Measurements from ENCODE around the gene HCN3.

The HCN3 gene

GRCh38 chr1:155307247-155307740, 30.0 kb downstream of the HCN3 start:
- no peak for DNase-seq (ENCODE audit: extremely low read depth, insufficient read length)
- Histone ChIP-seq H3K36me3 (ENCODE audit: control insufficient read depth, insufficient read depth, low read length) (peaks cover 7% of the 10 kb centered on the region), H3K4me3 (replicated peaks; ENCODE audit: low read depth, low read length) (no peak overlapping the region), H3K27me3 (replicated peaks; ENCODE audit: control insufficient read depth, insufficient read depth, low read length) (no peaks in the 10 kb centered on the region)
- TF ChIP-seq CTCF (IDR thresholded peaks at IDR 0.05; ENCODE audit: insufficient read depth, low read length, poor library complexity, severe bottlenecking): peak; percentile 39

GRCh38 chr1:155308493-155309422, 31.5 kb downstream of the HCN3 start, which contains the start of gene FDPS:
FDPS (plus strand) TSS chr1:155308866; CDS start chr1:155309790, 924 bp downstream.
- no peak for TF ChIP-seq CTCF (IDR thresholded peaks at IDR 0.05; ENCODE audit: insufficient read depth, low read length, poor library complexity, severe bottlenecking)
- Histone ChIP-seq H3K4me3 (replicated peaks; ENCODE audit: low read depth, low read length) (peak within 1 kb of the TSS; percentile 88), H3K36me3 (ENCODE audit: control insufficient read depth, insufficient read depth, low read length) (peaks cover 12% of the 10 kb centered on the region), H3K27me3 (replicated peaks; ENCODE audit: control insufficient read depth, insufficient read depth, low read length) (no peaks in the 10 kb centered on the region)
- DNase-seq (ENCODE audit: extremely low read depth, insufficient read length): peak; percentile 99

- peaks cover 12% of the 10 kb centered on the region for H3K36me3 ChIP-seq (ENCODE audit: control insufficient read depth, insufficient read depth, low read length)
- no peaks in the 10 kb centered on the region for H3K27me3 ChIP-seq (replicated peaks; ENCODE audit: control insufficient read depth, insufficient read depth, low read length)
- H3K4me3 ChIP-seq (replicated peaks; ENCODE audit: low read depth, low read length): peak overlapping the region; percentile 88
- TF ChIP-seq CTCF (IDR thresholded peaks at IDR 0.05; ENCODE audit: insufficient read depth, low read length, poor library complexity, severe bottlenecking): no peak
- no peak for DNase-seq (ENCODE audit: extremely low read depth, insufficient read length)
Measured at GRCh38 chr1:155309423-155310021, 32.3 kb downstream of the HCN3 start.

- TF ChIP-seq CTCF (IDR thresholded peaks at IDR 0.05; ENCODE audit: insufficient read depth, low read length, poor library complexity, severe bottlenecking): no peak
- H3K27me3 ChIP-seq (replicated peaks; ENCODE audit: control insufficient read depth, insufficient read depth, low read length): no peaks in the 10 kb centered on the region
- DNase-seq (ENCODE audit: extremely low read depth, insufficient read length): no peak
- H3K36me3 ChIP-seq (ENCODE audit: control insufficient read depth, insufficient read depth, low read length): peaks cover 20% of the 10 kb centered on the region
- no peak overlapping the region for H3K4me3 ChIP-seq (replicated peaks; ENCODE audit: low read depth, low read length)
Measured at GRCh38 chr1:155313261-155313660, 36.0 kb downstream of the HCN3 start.

GRCh38 chr1:155316922-155317321, 39.7 kb downstream of the HCN3 start:
- no peak for TF ChIP-seq CTCF (IDR thresholded peaks at IDR 0.05; ENCODE audit: insufficient read depth, low read length, poor library complexity, severe bottlenecking)
- Histone ChIP-seq H3K4me3 (replicated peaks; ENCODE audit: low read depth, low read length) (no peak overlapping the region), H3K36me3 (ENCODE audit: control insufficient read depth, insufficient read depth, low read length) (peaks cover 24% of the 10 kb centered on the region), H3K27me3 (replicated peaks; ENCODE audit: control insufficient read depth, insufficient read depth, low read length) (no peaks in the 10 kb centered on the region)
- DNase-seq (ENCODE audit: extremely low read depth, insufficient read length): no peak
